Kidney (tissue), 14 donors: Measurements from ENCODE around the gene EEPD1. TPM values are rescaled to one million over a fixed set of nuclear protein-coding genes. Genes with fewer than 3 reads are reported as not detected.

ENCODE experiments used
- DNase-seq, 5 donors: peaks; one replicate each; pipeline ENCODE4 v3.0.0-alpha.2; 2013 to 2020
- FAIRE-seq: peaks from 2 replicates; lab custom pipeline; 2012; peaks lifted over from hg19 to GRCh38; lab: Jason Lieb, UNC
- H3K27ac ChIP-seq, 2 donors: one replicate each; pipeline ENCODE4 v1.7.0; 2013; ENCODE audit warnings: low read depth in 2 of 2, low read length in 2 of 2, inconsistent platforms in 1 of 2
- H3K27me3 ChIP-seq: one replicate; pipeline ENCODE4 v1.7.1; 2013; ENCODE audit warnings: low read length, inconsistent platforms; ENCODE audit not compliant: control insufficient read depth, insufficient read depth
- H3K36me3 ChIP-seq, 3 donors: one replicate each; pipeline versions ENCODE4 v1.7.0 to v1.7.1; 2013; ENCODE audit warnings: low read length in 3 of 3, control low read depth in 1 of 3, inconsistent platforms in 1 of 3; ENCODE audit not compliant: insufficient read depth in 3 of 3, control insufficient read depth in 2 of 3
- H3K4me1 ChIP-seq, 3 donors: one replicate each; pipeline versions ENCODE4 v1.7.0 to v1.7.1; 2013; ENCODE audit warnings: low read length in 3 of 3, inconsistent platforms in 1 of 3, low read depth in 1 of 3; ENCODE audit not compliant: control insufficient read depth in 2 of 3, insufficient read depth in 2 of 3
- H3K4me3 ChIP-seq, 3 donors: one replicate each; pipeline versions ENCODE4 v1.7.0 to v1.8.1; 2013; ENCODE audit warnings: low read length in 3 of 3, control low read depth in 1 of 3, inconsistent platforms in 1 of 3
- H3K9ac ChIP-seq, 3 donors: one replicate each; pipeline versions ENCODE4 v1.7.0 to v1.7.1; 2013; ENCODE audit warnings: low read length in 3 of 3, control low read depth in 1 of 3, inconsistent platforms in 1 of 3
- H3K9me3 ChIP-seq, 3 donors: one replicate each; pipeline versions ENCODE4 v1.7.0 to v1.7.1; 2013; ENCODE audit warnings: low read length in 3 of 3, control low read depth in 1 of 3, inconsistent platforms in 1 of 3; ENCODE audit not compliant: control insufficient read depth in 2 of 3, insufficient read depth in 1 of 3
- CTCF ChIP-seq: IDR thresholded peaks from 3 replicates; pipeline ENCODE4 v1.5.1; 2012; ENCODE audit warnings: mild to moderate bottlenecking, moderate library complexity, borderline replicate concordance; ENCODE audit not compliant: insufficient read depth; ENCODE audit errors: extremely low read depth
- intact Hi-C: fragments of 100-400 bp; cut with DNase I; formaldehyde crosslinking; loops from one replicate; pipeline ENCODE4 v1.11.1; 2022
- polyA plus RNA-seq: library from polyadenylated mRNA; stranded (reverse); fragments of 350-450 nt; fragmentation: Illumina TruSeq; extraction: RNeasy Lipid Tissue Mini Kit (QIAGEN cat#74804); gene quantifications from one replicate; pipeline ENCODE4 v1.2.3, GENCODE V29; 2014; ENCODE audit warnings: low read depth, low replicate concordance; ENCODE audit not compliant: insufficient read depth
- total RNA-seq: library from RNA; stranded (reverse); fragmentation: NEBNext Ultra II Directional; extraction: Animal tissue kit (Norgen Biotek cat#: 25700); gene quantifications from one replicate; pipeline ENCODE4 v1.2.1, GENCODE V29; 2021
- donor health status: control.
- donor health status: control.
- donor health status: control.
- donor health status: control.
- donor health status: control.
- donor health status: DM: yes; HTN: yes; CAD: no.
- donor health status: Normal renal cell carcinoma (clear cell type).

EEPD1 gene
- total and polyA plus RNA-seq, 2 donors from 2014 or later, result 6.3 to 6.4 TPM

DNA sequence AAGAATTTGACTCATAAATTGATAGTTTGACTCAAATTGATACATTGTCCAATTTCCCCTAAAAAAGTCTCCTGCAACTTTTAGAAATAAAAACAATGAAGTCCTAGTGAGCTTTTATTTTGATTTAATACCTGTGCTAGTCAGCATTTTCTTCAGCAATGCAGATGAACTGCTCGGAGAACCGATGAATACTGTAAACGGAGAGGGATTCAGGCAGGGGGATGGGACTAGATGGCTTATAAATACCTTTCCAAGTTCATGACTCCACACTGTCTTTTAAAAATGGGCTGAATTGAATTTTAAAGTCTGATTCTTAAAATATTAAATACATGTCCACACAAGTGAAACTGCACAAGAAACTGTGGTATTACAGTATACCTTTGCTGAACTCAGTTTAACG lies 12.7 kb downstream of the EEPD1 start:
- no peak overlapping the region for H3K27ac ChIP-seq
- DNase-seq (no peak), FAIRE-seq (no peak)
- H3K4me3 ChIP-seq, result no peak overlapping the region
- H3K9ac ChIP-seq, result no peak overlapping the region
- TF ChIP-seq CTCF, result no peak
- H3K9me3 ChIP-seq, result no peaks in the 10 kb centered on the region
- H3K4me1 ChIP-seq, result no peaks in the 10 kb centered on the region
- intact Hi-C loops, result no loop called here
- no peaks in the 10 kb centered on the region for H3K27me3 ChIP-seq
- no peaks in the 10 kb centered on the region for H3K36me3 ChIP-seq

- Histone ChIP-seq H3K27ac (no peak overlapping the region), H3K4me3 (no peak overlapping the region), H3K9ac (no peak overlapping the region), H3K36me3 (no peaks in the 10 kb centered on the region), H3K9me3 (no peaks in the 10 kb centered on the region), H3K4me1 (no peaks in the 10 kb centered on the region), H3K27me3 (no peaks in the 10 kb centered on the region)
- FAIRE-seq (no peak), DNase-seq (no peak)
- no peak for TF ChIP-seq CTCF
- intact Hi-C loops, result no loop called here
Measured at GRCh38 chr7:36167403-36168050, 14.5 kb downstream of the EEPD1 start.

DNA sequence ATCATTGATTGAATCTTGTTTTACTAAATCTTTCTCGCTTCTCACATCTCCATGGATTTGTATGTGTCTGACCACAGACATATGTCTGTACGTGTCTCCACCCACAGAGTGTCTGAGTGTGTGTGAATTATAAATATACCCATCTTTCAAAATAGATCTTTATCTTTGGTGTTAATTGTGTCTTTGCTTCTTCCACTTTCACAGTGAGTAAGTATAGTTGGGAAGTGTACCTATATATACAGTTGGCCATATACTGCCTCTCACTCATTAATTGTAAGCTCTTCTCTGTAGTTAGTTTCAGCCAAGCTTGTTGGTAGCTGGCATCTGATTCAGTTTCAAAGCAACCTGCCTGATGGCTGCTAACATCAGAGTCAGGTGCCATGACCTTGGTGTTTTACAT lies 18.4 kb downstream of the EEPD1 start:
- Histone ChIP-seq H3K9me3 (no peaks in the 10 kb centered on the region), H3K4me1 (peaks cover 0 to 4% (median 0%) of the 10 kb centered on the region in 3 donors), H3K27ac (no peak overlapping the region), H3K27me3 (no peaks in the 10 kb centered on the region), H3K36me3 (no peaks in the 10 kb centered on the region), H3K4me3 (no peak overlapping the region), H3K9ac (no peak overlapping the region)
- intact Hi-C loops, result no loop called here
- DNase-seq, result no peak
- no peak for FAIRE-seq
- no peak for TF ChIP-seq CTCF

- peaks cover 0 to 4% (median 0%) of the 10 kb centered on the region in 3 donors for H3K4me1 ChIP-seq
- H3K27ac ChIP-seq, result no peak overlapping the region
- H3K36me3 ChIP-seq, result no peaks in the 10 kb centered on the region
- no peak overlapping the region for H3K9ac ChIP-seq
- H3K9me3 ChIP-seq, result no peaks in the 10 kb centered on the region
- TF ChIP-seq CTCF, result no peak
- H3K27me3 ChIP-seq, result no peaks in the 10 kb centered on the region
- FAIRE-seq, result no peak
- intact Hi-C loops, result no loop called here
- DNase-seq, result no peak
- no peak overlapping the region for H3K4me3 ChIP-seq
Measured at GRCh38 chr7:36175886-36176285, 22.8 kb downstream of the EEPD1 start.
